KOPT-K1 (cell line): ENCODE results near the gene HMCES.
"Not testable (repeated sequence)": the region's sequence is repeated elsewhere in the genome, so short reads cannot be mapped to it uniquely, and the experiment has no call there.

Experiments used
- H3K27ac ChIP-seq: fragments of 200-600 bp; sonication (generic); 2 replicates; pipeline ENCODE4 v1.5.1; 2016; ENCODE audit warnings: antibody characterized with exemption, mild to moderate bottlenecking, low read depth, low read length; ENCODE audit not compliant: poor library complexity, severe bottlenecking
- H3K36me3 ChIP-seq: fragments of 200-600 bp; sonication (generic); 2 replicates; pipeline ENCODE4 v1.5.1; 2017; ENCODE audit warnings: antibody characterized with exemption, mild to moderate bottlenecking, low read length, moderate library complexity; ENCODE audit not compliant: insufficient read depth
- H3K9me3 ChIP-seq: fragments of 200-600 bp; sonication (generic); 2 replicates; pipeline ENCODE4 v1.5.1; 2017; ENCODE audit warnings: antibody characterized with exemption, low read length, mild to moderate bottlenecking; ENCODE audit not compliant: insufficient read depth, poor library complexity, severe bottlenecking

The HMCES gene

GRCh38 chr3:129248286-129248979, 30.2 kb upstream of the HMCES start:
- Histone ChIP-seq H3K36me3 (peaks cover 22% of the 10 kb centered on the region), H3K9me3 (no peaks in the 10 kb centered on the region), H3K27ac (peak overlapping the region; percentile 89)

DNA sequence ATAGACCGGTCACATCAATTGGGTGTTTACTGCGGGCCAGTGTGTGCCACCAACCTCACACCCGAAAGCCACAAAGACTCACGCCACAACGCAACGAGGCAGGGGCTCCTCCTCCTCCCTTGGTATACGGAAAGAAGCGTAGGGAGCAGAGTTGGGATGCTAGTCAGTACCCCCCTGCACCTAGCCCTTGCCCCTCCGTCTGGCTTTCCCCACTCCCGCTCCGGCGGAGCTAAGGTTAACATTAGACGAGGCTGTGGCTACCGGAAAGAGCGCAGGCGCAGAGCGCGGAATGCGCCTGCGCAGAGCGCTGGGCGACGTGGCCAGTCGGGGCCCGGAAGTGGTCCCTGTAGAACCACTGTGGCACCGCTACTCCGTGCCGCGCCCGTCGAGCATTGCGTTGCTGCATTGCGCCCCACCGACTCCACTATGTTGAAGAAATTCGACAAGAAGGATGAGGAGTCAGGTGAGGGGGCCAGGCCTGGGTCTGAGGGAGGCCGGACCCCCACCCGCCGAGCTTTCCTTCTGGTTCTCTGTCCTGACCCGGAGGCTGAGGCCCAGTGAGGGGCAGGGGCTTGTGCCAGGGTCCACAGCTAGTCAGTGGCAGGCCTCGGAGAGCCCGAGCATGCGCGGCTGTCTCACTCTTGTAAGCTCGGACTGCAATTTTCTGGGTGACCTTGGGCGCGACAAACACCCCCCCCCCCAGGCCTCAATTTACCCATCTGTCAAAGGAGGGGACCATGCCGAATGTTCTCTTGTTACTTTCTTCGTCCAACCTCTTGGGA, 29.2 kb upstream of the HMCES start, which contains the start of gene COPG1:
Gene COPG1 (plus strand): TSS at position 323 of the 782 bp plus-strand sequence. CDS start 104 bp downstream, at position 427.
- peaks cover 32% of the 10 kb centered on the region for H3K36me3 ChIP-seq
- no peaks in the 10 kb centered on the region for H3K9me3 ChIP-seq
- H3K27ac ChIP-seq = peak within 1 kb of the TSS; percentile 89

GRCh38 chr3:129252748-129253147, 25.9 kb upstream of the HMCES start:
- no peak overlapping the region for H3K27ac ChIP-seq
- H3K36me3 ChIP-seq = peaks cover 65% of the 10 kb centered on the region
- no peaks in the 10 kb centered on the region for H3K9me3 ChIP-seq

- H3K27ac ChIP-seq = no peak overlapping the region
- H3K9me3 ChIP-seq = no peaks in the 10 kb centered on the region
- H3K36me3 ChIP-seq = peaks cover 84% of the 10 kb centered on the region
These were observed 24.0 kb upstream of the HMCES start for GRCh38 chr3:129254536-129255230.

DNA sequence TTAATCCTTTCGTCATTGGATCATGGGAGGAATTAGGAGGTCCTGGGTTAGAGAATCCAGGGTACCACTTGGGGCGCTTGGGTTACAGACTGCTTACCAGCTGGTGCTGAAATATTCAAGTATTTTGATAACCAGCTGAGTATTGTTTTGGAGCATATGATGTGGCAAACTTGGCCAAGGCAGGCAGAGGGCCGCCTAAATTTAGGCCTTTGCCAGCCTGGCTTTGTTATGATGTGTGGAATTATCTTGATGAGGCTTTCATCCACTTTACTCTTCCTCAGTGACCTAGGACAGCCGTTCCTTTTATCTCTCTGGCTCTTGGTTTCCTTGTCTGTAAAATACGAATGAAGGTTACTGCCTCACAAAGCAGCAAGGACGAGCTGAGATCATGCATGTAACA, 22.4 kb upstream of the HMCES start:
- H3K36me3 ChIP-seq = peaks cover 100% of the 10 kb centered on the region
- no peak overlapping the region for H3K27ac ChIP-seq
- no peaks in the 10 kb centered on the region for H3K9me3 ChIP-seq

DNA sequence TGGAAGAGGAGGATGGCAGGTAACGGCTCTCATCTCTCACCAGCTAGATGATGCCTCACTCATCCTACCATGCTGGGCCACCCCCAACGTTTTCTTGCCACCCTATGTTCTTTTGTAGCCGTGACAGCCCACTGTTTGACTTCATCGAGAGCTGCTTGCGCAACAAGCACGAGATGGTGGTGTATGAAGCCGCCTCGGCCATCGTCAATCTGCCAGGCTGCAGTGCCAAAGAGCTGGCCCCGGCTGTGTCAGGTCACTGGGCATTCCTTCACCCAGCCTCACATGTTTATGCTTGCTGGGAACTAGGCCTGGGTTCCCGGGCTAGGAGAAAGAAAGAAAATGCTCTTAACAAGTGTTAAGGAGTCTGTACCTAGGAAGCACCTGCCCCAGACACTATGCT, 21.1 kb upstream of the HMCES start:
- H3K9me3 ChIP-seq = no peaks in the 10 kb centered on the region
- no peak overlapping the region for H3K27ac ChIP-seq
- peaks cover 98% of the 10 kb centered on the region for H3K36me3 ChIP-seq

DNA sequence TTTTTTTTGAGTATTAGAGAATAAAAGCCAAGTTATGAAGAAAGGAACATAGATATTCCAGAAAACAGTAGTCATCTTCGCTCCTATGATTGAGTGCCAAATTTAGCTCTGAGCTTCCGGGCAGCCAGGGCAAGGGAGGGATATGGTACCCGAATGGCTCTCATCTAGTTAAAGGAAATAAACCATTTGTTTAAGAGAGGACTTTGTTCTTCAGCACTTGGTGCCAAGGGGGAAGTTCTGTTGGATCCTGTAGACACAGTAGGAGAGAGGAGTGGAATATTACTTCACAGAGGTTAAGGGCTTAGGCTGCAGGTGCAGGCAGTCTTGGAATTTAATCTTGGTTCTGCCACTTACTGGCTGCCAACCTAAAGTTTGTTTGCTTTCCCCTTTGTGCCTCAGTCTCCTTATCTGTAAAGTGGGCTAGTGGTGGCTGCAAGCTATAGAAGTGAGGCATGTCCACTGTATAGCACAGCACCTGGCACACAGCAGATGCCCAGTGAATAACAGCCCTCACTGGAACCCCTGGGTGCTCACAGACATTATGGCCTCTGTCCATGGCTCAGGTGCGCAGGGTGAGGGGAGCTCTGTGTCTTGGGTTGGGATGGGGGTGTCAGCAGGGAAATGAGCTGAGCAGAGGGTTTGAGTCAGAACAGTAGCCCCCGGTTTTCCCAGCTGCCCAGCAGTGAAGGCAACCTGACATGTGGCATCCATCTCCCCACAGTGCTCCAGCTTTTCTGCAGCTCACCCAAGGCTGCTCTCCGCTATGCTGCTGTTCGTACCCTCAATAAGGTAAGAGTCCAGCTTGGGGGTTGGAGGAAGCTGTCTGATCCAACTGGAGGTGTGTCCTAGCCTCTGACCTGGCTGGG, 18.8 kb upstream of the HMCES start:
- no peaks in the 10 kb centered on the region for H3K9me3 ChIP-seq
- H3K27ac ChIP-seq = no peak overlapping the region
- peaks cover 98% of the 10 kb centered on the region for H3K36me3 ChIP-seq

DNA sequence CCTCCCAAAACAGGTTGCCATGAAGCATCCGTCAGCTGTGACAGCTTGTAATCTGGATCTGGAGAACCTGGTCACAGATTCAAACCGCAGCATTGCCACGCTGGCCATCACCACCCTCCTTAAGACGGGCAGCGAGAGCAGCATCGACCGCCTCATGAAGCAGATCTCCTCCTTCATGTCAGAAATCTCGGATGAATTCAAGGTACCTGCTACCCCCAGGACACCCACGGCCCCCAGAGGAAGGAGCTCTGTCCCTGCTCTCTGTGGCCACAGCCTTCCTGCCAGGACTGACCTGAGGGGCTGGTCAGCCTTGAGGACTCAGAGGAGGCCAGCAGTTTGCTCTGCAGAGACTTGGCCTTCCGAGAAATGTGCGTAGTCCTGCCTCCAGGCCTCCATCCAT, 18.1 kb upstream of the HMCES start:
- H3K36me3 ChIP-seq = peaks cover 98% of the 10 kb centered on the region
- no peaks in the 10 kb centered on the region for H3K9me3 ChIP-seq
- H3K27ac ChIP-seq = no peak overlapping the region

- no peaks in the 10 kb centered on the region for H3K9me3 ChIP-seq
- peaks cover 98% of the 10 kb centered on the region for H3K36me3 ChIP-seq
- no peak overlapping the region for H3K27ac ChIP-seq
These were observed 16.8 kb upstream of the HMCES start for GRCh38 chr3:129261894-129262293.

- Histone ChIP-seq H3K27ac (no peak overlapping the region), H3K36me3 (peaks cover 98% of the 10 kb centered on the region), H3K9me3 (no peaks in the 10 kb centered on the region)
These were observed 15.3 kb upstream of the HMCES start for GRCh38 chr3:129263161-129263910.

- H3K9me3 ChIP-seq, H3K27ac ChIP-seq: not testable (repeated sequence)
- peaks cover 98% of the 10 kb centered on the region for H3K36me3 ChIP-seq
These were observed 13.7 kb upstream of the HMCES start for GRCh38 chr3:129264994-129265393.

GRCh38 chr3:129266651-129267050, 12.0 kb upstream of the HMCES start:
- no peak overlapping the region for H3K27ac ChIP-seq
- H3K9me3 ChIP-seq = no peaks in the 10 kb centered on the region
- H3K36me3 ChIP-seq = peaks cover 98% of the 10 kb centered on the region

GRCh38 chr3:129268396-129268795, 10.3 kb upstream of the HMCES start:
- H3K27ac ChIP-seq = no peak overlapping the region

DNA sequence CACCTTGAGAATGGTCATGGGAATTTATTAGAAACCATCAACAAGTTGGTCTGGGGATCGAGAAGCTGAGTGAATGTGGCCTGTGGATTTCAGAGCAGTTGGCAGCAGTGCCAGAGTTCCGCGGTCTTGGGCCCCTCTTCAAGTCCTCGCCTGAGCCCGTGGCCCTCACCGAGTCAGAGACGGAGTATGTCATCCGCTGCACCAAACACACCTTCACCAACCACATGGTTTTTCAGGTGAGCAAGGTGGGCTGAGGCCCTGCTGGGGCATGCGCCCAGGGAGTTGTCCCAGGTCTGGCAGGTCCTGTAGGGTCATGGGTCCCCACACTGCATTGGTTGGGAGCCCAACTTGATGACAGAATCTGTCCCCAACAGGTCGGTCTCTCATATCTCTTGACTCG, 7.0 kb upstream of the HMCES start:
- H3K27ac ChIP-seq = no peak overlapping the region
- H3K36me3 ChIP-seq = peaks cover 100% of the 10 kb centered on the region
- no peaks in the 10 kb centered on the region for H3K9me3 ChIP-seq

More at GRCh38 chr3:129268396-129268795, 10.3 kb upstream of the HMCES start:
- Histone ChIP-seq H3K36me3 (peaks cover 100% of the 10 kb centered on the region), H3K9me3 (no peaks in the 10 kb centered on the region)
